Urinary bladder (tissue), 4 donors: ENCODE data around the gene RTEL1. TPM values are rescaled to one million over a fixed set of nuclear protein-coding genes. Genes with fewer than 3 reads are reported as not detected.

Source experiments
- DNase-seq: peaks from one replicate; pipeline ENCODE4 v3.0.0-alpha.2; 2015; ENCODE audit errors: extremely low spot score
- H3K27ac ChIP-seq: one replicate; pipeline ENCODE4 v1.5.1; 2013; ENCODE audit warnings: low read depth, mild to moderate bottlenecking, moderate library complexity
- H3K36me3 ChIP-seq: one replicate; pipeline ENCODE4 v1.6.1; 2013; ENCODE audit warnings: mild to moderate bottlenecking, moderate library complexity; ENCODE audit not compliant: insufficient read depth
- H3K4me1 ChIP-seq: one replicate; pipeline ENCODE4 v1.6.1; 2013; ENCODE audit warnings: mild to moderate bottlenecking, moderate library complexity; ENCODE audit not compliant: insufficient read depth
- H3K4me3 ChIP-seq: one replicate; pipeline ENCODE4 v1.5.1; 2013; ENCODE audit warnings: low read depth, low read length
- WGBS: extraction: QIAGEN DNeasy Blood & Tissue Kit; methylation state at CpG from one replicate; pipeline ENCODE4 v1.1.7; 2013; 5-methylcytosine and 5-hydroxymethylcytosine counted together
- polyA plus RNA-seq: library from polyadenylated mRNA; stranded (reverse); fragments of 200-250 nt; gene quantifications from one replicate; pipeline ENCODE4 v1.2.3, GENCODE V29; 2013
- small RNA-seq: library from RNA; depleted of rRNA; stranded (forward); fragments of <200 nt; gene quantifications from one replicate; pipeline ENCODE3, GENCODE V24; 2014
- total RNA-seq: library from RNA; depleted of rRNA; stranded (reverse); fragments of >200 nt; gene quantifications from one replicate; pipeline ENCODE4 v1.2.3, GENCODE V29; 2014
- donor health status: healthy with polysubstance abuse.
- donor health status: healthy.

Gene RTEL1
- total and polyA plus RNA-seq, 2 donors = 12.3 to 13.3 TPM

GRCh38 chr20:63745424-63745805, 87.3 kb downstream of the RTEL1 start:
- H3K36me3 ChIP-seq = no peaks in the 10 kb centered on the region
- WGBS = 78% methylated on average over 15 of the region's 15 CpGs
- H3K4me3 ChIP-seq = no peak overlapping the region
- no peak overlapping the region for H3K27ac ChIP-seq
- DNase-seq = no peak
- H3K4me1 ChIP-seq = no peaks in the 10 kb centered on the region

Small RNA genes within 50 kb of the gene (small RNA-seq; reads per million reads assigned to genes)
- gene LIME1 (not detected), gene TNFRSF6B (not detected)

Other genes with a start within 250 kb of the RTEL1 start
- gene KCNQ2, start 185.7 kb upstream of the RTEL1 start, total RNA-seq = 2.1 TPM
- 0.14 TPM for gene KCNQ2, start 185.7 kb upstream of the RTEL1 start, polyA plus RNA-seq
- gene EEF1A2, start 159.2 kb upstream of the RTEL1 start, total RNA-seq = 11.2 TPM
- gene EEF1A2, start 159.2 kb upstream of the RTEL1 start, polyA plus RNA-seq = 5.1 TPM
- gene PPDPF, start 137.5 kb upstream of the RTEL1 start, total RNA-seq = 44.7 TPM
- 545 TPM for gene PPDPF, start 137.5 kb upstream of the RTEL1 start, polyA plus RNA-seq
- 2.8 TPM for gene PTK6, start 120.9 kb upstream of the RTEL1 start, total RNA-seq
- 3.4 TPM for gene PTK6, start 120.9 kb upstream of the RTEL1 start, polyA plus RNA-seq
- gene SRMS, start 110.6 kb upstream of the RTEL1 start, total RNA-seq = 0.48 TPM
- gene SRMS, start 110.6 kb upstream of the RTEL1 start, polyA plus RNA-seq = not detected
- gene FNDC11, start 104.2 kb upstream of the RTEL1 start, total RNA-seq = 0.63 TPM
- 0.98 TPM for gene FNDC11, start 104.2 kb upstream of the RTEL1 start, polyA plus RNA-seq
- 19.9 TPM for gene HELZ2, start 84.1 kb upstream of the RTEL1 start, total RNA-seq
- gene HELZ2, start 84.1 kb upstream of the RTEL1 start, polyA plus RNA-seq = 15.5 TPM
- gene GMEB2, start 31.2 kb upstream of the RTEL1 start, total RNA-seq = 7.7 TPM
- gene GMEB2, start 31.2 kb upstream of the RTEL1 start, polyA plus RNA-seq = 12.1 TPM
- gene STMN3, start 4.9 kb upstream of the RTEL1 start, total RNA-seq = 17.7 TPM
- 44.7 TPM for gene STMN3, start 4.9 kb upstream of the RTEL1 start, polyA plus RNA-seq
- 0.42 TPM for gene TNFRSF6B, start 38.3 kb downstream of the RTEL1 start, total RNA-seq
- 35.6 TPM for gene TNFRSF6B, start 38.3 kb downstream of the RTEL1 start, polyA plus RNA-seq
- gene ARFRP1, start 49.7 kb downstream of the RTEL1 start, total RNA-seq = 17.9 TPM
- gene ARFRP1, start 49.7 kb downstream of the RTEL1 start, polyA plus RNA-seq = 40.8 TPM
- 11.0 TPM for gene ZGPAT, start 49.7 kb downstream of the RTEL1 start, total RNA-seq
- 30.7 TPM for gene ZGPAT, start 49.7 kb downstream of the RTEL1 start, polyA plus RNA-seq
- 1.1 TPM for gene LIME1, start 78.4 kb downstream of the RTEL1 start, total RNA-seq
- 7.9 TPM for gene LIME1, start 78.4 kb downstream of the RTEL1 start, polyA plus RNA-seq
- 8.6 TPM for gene SLC2A4RG, start 81.5 kb downstream of the RTEL1 start, total RNA-seq
- gene SLC2A4RG, start 81.5 kb downstream of the RTEL1 start, polyA plus RNA-seq = 106 TPM
- 10.6 TPM for gene ZBTB46, start 173.0 kb downstream of the RTEL1 start, total RNA-seq
- 6.7 TPM for gene ZBTB46, start 173.0 kb downstream of the RTEL1 start, polyA plus RNA-seq
- gene ABHD16B, start 203.2 kb downstream of the RTEL1 start, total RNA-seq = not detected
- 0.68 TPM for gene ABHD16B, start 203.2 kb downstream of the RTEL1 start, polyA plus RNA-seq
- 53.7 TPM for gene TPD52L2, start 207.0 kb downstream of the RTEL1 start, total RNA-seq
- 132 TPM for gene TPD52L2, start 207.0 kb downstream of the RTEL1 start, polyA plus RNA-seq
- 18.7 TPM for gene DNAJC5, start 236.8 kb downstream of the RTEL1 start, total RNA-seq
- 31.8 TPM for gene DNAJC5, start 236.8 kb downstream of the RTEL1 start, polyA plus RNA-seq